Testis (tissue), 3 donors: ENCODE results near the gene VPS26C. TPM values are rescaled to one million over a fixed set of nuclear protein-coding genes. Genes with fewer than 3 reads are reported as not detected.

Source experiments
- DNase-seq: peaks from one replicate; pipeline ENCODE4 v3.0.0-alpha.2; 2019
- H3K27ac ChIP-seq, 2 donors: fragments of 200-600 bp; sonication (generic); one replicate each; pipeline ENCODE4 v1.5.1; 2019
- H3K27me3 ChIP-seq: fragments of 200-600 bp; sonication (generic); one replicate; pipeline ENCODE4 v1.5.1; 2019
- H3K36me3 ChIP-seq: fragments of 200-600 bp; sonication (generic); one replicate; pipeline ENCODE4 v1.5.1; 2017; ENCODE audit warnings: low read depth; ENCODE audit errors: missing control alignments
- H3K4me1 ChIP-seq: fragments of 200-600 bp; sonication (generic); one replicate; pipeline ENCODE4 v1.5.1; 2019
- H3K4me3 ChIP-seq, 2 donors: fragments of 200-600 bp; sonication (generic); one replicate each; pipeline ENCODE4 v1.5.1; 2017 to 2019
- H3K9me3 ChIP-seq: fragments of 200-600 bp; sonication (generic); one replicate; pipeline ENCODE4 v1.5.1; 2017
- CTCF ChIP-seq, 3 experiments: fragments of 450-650 bp in 2 of 3; fragments of 200-600 bp in 1 of 3; sonication (generic) in 1 of 3; IDR thresholded peaks; one replicate each; pipeline ENCODE4 v1.5.1; 2016 to 2019; ENCODE audit warnings: antibody characterized with exemption in 3 of 3, mild to moderate bottlenecking in 2 of 3, moderate library complexity in 1 of 3
- POLR2A ChIP-seq: fragments of 450-650 bp; IDR thresholded peaks from one replicate; pipeline ENCODE4 v1.6.1; 2017; ENCODE audit warnings: antibody characterized with exemption, mild to moderate bottlenecking, moderate library complexity
- WGBS, 2 donors: methylation state at CpG; one replicate each; pipeline ENCODE4 v1.1.5; 2018; 5-methylcytosine and 5-hydroxymethylcytosine counted together
- intact Hi-C: fragments of 100-400 bp; cut with DNase I; formaldehyde crosslinking; loops from one replicate; pipeline ENCODE4 v1.15.1; 2023; ENCODE audit warnings: low total_unique reads
- polyA plus RNA-seq: library from polyadenylated mRNA; stranded (reverse); fragments of 350-450 nt; fragmentation: Illumina TruSeq; extraction: RNeasy Lipid Tissue Mini Kit (QIAGEN cat#74804); gene quantifications from one replicate; pipeline ENCODE4 v1.2.3, GENCODE V29; 2014; ENCODE audit warnings: low read depth, low replicate concordance; ENCODE audit not compliant: insufficient read depth
- total RNA-seq, 2 donors: library from RNA; depleted of rRNA; stranded (reverse); fragments of >200 nt; gene quantifications; one replicate each; pipeline ENCODE4 v1.2.3, GENCODE V29; 2016

VPS26C gene
- total and polyA plus RNA-seq, 3 donors from 2014 or later, result 25.3 to 48.1 (median 46.5) TPM

- intact Hi-C loops, result no loop called here
- WGBS, 2 donors, result 86 to 92% methylated on average over 9 of the region's 9 CpGs
- H3K36me3 ChIP-seq, result no peaks in the 10 kb centered on the region
- no peak for DNase-seq
- peaks cover under 1% of the 10 kb centered on the region for H3K4me1 ChIP-seq
- H3K27me3 ChIP-seq, result no peaks in the 10 kb centered on the region
- no peak overlapping the region for H3K4me3 ChIP-seq
- no peak overlapping the region for H3K27ac ChIP-seq
- H3K9me3 ChIP-seq, result no peaks in the 10 kb centered on the region
- TF ChIP-seq POLR2A, result no peak
- TF ChIP-seq CTCF (IDR thresholded peaks at IDR 0.05), result no peak
Observed at GRCh38 chr21:37214952-37215351, 52.2 kb downstream of the VPS26C start.

- H3K4me1 ChIP-seq, result peaks cover 6% of the 10 kb centered on the region
- H3K9me3 ChIP-seq, result no peaks in the 10 kb centered on the region
- H3K27me3 ChIP-seq, result no peaks in the 10 kb centered on the region
- H3K4me3 ChIP-seq, result no peak overlapping the region
- no peak for DNase-seq
- no peak overlapping the region for H3K27ac ChIP-seq
- no peak for TF ChIP-seq POLR2A
- TF ChIP-seq CTCF (IDR thresholded peaks at IDR 0.05), result no peak
- intact Hi-C loops, result no loop called here
- 97 to 100% methylated on average over 1 of the region's 1 CpG for WGBS, 2 donors
- no peaks in the 10 kb centered on the region for H3K36me3 ChIP-seq
Observed at GRCh38 chr21:37210799-37211198, 56.3 kb downstream of the VPS26C start.

GRCh38 chr21:37210130-37210529 lies 57.0 kb downstream of the VPS26C start:
- TF ChIP-seq CTCF (IDR thresholded peaks at IDR 0.05) (no peak), POLR2A (no peak)
- 96 to 97% methylated on average over 5 to 7 of the region's 7 CpGs for WGBS, 2 donors
- no peaks in the 10 kb centered on the region for H3K9me3 ChIP-seq
- no peak overlapping the region for H3K27ac ChIP-seq
- H3K4me3 ChIP-seq, result no peak overlapping the region
- peaks cover 6% of the 10 kb centered on the region for H3K4me1 ChIP-seq
- no peak for DNase-seq
- no peaks in the 10 kb centered on the region for H3K36me3 ChIP-seq
- H3K27me3 ChIP-seq, result no peaks in the 10 kb centered on the region
- intact Hi-C loops, result no loop called here

GRCh38 chr21:37208741-37209225 lies 58.4 kb downstream of the VPS26C start:
- H3K4me3 ChIP-seq, result no peak overlapping the region
- 87 to 93% methylated on average over 10 to 15 of the region's 15 CpGs for WGBS, 2 donors
- peaks cover 6% of the 10 kb centered on the region for H3K4me1 ChIP-seq
- H3K9me3 ChIP-seq, result no peaks in the 10 kb centered on the region
- H3K27ac ChIP-seq, result no peak overlapping the region
- no peaks in the 10 kb centered on the region for H3K36me3 ChIP-seq
- TF ChIP-seq POLR2A, result no peak
- no peak for TF ChIP-seq CTCF (IDR thresholded peaks at IDR 0.05)
- intact Hi-C loops, result no loop called here
- H3K27me3 ChIP-seq, result no peaks in the 10 kb centered on the region
- no peak for DNase-seq

GRCh38 chr21:37208056-37208721 lies 58.9 kb downstream of the VPS26C start:
- DNase-seq, result peak; percentile 33
- 52 to 55% methylated on average over 14 to 15 of the region's 15 CpGs for WGBS, 2 donors
- intact Hi-C loops, result no loop called here
- Histone ChIP-seq H3K27ac (no peak overlapping the region), H3K4me1 (peaks cover 6% of the 10 kb centered on the region), H3K27me3 (no peaks in the 10 kb centered on the region), H3K36me3 (no peaks in the 10 kb centered on the region), H3K4me3 (no peak overlapping the region), H3K9me3 (no peaks in the 10 kb centered on the region)
- no peak for TF ChIP-seq POLR2A
- TF ChIP-seq CTCF (IDR thresholded peaks at IDR 0.05), result no peak
